GM19438 (cell line): ENCODE measurements around the gene COMMD4.
A peak's percentile ranks its signal among the peaks of the same experiment; 100 is the strongest.
"Not testable (repeated sequence)": the region's sequence is repeated elsewhere in the genome, so short reads cannot be mapped to it uniquely, and the experiment has no call there.

Source experiments
- ATAC-seq: cut with Tn5 transposase; IDR thresholded peaks from one replicate; pipeline ENCODE4 v1.9.1; 2021; ENCODE audit warnings: low read depth; ENCODE audit not compliant: unreplicated experiment

Gene COMMD4

DNA sequence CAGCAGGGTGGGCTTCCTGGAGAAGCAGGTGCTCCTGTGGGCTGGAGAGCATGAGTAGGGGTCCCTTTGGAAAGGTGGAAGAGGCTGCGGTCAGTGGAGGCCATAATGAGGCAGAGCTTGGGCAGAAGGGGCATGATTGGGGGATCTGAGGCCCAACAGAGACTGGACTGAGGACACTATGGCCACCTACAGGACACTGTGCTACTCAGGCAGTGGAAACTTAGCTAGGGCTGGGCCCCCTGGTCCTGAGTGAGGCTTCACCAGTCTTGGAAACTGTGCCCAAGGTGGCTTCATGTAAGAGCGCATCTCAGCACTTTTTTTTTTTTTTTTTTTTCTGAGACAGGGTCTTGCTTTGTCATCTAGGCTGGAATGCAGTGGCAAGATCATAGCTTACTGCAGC is 6.3 kb upstream of the COMMD4 start:
- no peak for ATAC-seq

DNA sequence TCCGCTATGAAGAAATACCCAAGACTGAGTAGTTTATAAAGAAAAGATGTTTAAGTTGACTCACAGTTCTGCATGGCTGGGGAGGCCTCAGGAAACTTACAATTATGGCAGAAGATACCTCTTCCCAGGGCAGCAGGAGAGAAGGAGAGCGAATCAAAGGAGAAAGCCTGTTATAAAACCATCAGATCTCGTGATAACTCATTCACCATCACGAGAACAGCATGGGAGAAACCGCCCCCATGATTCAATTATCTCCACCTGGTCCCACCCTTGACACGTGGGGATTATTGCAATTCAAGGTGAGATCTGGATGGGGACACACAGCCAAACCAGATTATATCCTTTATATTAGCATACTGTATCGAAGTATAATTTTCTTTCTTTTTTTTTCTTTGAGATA is 3.8 kb upstream of the COMMD4 start:
- not testable (repeated sequence) for ATAC-seq

- not testable (repeated sequence) for ATAC-seq
Observed at GRCh38 chr15:75333654-75334419, 2.0 kb upstream of the COMMD4 start.

DNA sequence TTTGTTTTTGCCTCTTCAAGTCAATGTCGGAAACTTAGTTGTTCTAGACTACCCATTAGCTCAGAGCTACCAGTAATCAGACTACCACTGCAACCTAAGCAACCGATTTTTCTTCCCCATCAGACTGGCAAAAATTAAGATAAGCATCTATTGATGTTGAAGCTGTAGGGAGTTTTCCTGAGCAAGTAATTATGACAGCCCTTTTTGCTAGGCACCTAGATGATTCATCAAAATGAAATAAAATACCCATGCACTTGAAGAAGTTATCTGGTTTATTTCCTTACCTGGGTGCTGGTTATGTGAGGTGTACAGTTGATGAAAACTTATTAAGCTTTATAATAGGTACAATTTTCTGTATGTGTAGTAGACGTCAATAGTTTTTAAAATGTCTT is 554 bp upstream of the COMMD4 start:
- ATAC-seq = no peak

- no peak for ATAC-seq
Observed at GRCh38 chr15:75338661-75339240, 2.9 kb downstream of the COMMD4 start.

DNA sequence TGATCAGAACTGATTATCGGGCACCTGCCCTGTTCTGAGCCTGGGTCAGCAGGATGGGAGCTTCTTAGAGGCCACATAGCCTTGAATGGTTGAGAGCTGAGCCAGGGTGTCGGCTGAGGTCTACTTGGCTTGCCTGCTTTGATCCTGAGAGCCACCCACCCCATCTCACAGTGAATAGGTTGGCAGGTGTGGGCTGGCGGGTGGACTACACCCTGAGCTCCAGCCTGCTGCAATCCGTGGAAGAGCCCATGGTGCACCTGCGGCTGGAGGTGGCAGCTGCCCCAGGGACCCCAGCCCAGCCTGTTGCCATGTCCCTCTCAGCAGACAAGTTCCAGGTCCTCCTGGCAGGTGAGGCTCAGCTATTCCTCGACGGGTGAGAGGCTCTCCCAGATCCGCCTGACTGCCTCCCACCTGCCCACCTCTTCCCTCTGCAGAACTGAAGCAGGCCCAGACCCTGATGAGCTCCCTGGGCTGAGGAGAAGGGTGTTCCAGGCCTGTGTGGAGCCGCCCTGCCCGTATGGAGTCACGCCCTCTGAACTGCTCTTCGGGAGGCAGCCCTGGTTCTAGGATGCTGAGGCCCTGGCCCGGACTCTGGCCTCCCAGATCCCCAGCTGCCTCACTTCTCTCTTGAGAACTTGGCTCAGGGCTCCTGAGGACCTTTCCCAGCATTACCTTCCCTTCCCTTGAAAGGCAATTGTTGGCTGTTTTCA is 3.8 kb downstream of the COMMD4 start:
- ATAC-seq = no peak

- ATAC-seq = no peak
Observed at GRCh38 chr15:75342221-75342620, 6.4 kb downstream of the COMMD4 start.

DNA sequence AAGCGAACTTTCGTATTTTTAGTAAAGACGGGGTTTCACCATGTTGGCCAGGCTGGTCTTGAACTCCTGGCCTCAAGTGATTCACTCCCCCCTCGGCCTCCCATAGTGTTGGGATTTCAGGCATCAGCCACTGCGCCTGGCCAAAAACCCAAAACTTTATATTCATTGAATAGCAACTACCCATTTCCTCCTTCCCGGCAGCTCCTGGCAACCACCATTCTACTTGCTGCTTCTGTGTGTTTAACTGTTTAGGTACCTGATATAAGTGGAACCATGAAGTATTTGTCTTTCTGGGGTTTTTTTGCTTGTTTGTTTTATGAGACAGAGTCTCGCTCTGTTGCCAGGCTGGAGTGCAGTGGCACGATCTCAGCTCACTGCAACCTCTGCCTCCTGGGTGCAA is 8.1 kb downstream of the COMMD4 start:
- ATAC-seq = not testable (repeated sequence)

GRCh38 chr15:75346796-75347221 is 10.9 kb downstream of the COMMD4 start, which contains the start of gene NEIL1:
NEIL1 (plus strand) TSS chr15:75347039; CDS start chr15:75348906, 1,867 bp downstream.
- peak; percentile 19 for ATAC-seq

DNA sequence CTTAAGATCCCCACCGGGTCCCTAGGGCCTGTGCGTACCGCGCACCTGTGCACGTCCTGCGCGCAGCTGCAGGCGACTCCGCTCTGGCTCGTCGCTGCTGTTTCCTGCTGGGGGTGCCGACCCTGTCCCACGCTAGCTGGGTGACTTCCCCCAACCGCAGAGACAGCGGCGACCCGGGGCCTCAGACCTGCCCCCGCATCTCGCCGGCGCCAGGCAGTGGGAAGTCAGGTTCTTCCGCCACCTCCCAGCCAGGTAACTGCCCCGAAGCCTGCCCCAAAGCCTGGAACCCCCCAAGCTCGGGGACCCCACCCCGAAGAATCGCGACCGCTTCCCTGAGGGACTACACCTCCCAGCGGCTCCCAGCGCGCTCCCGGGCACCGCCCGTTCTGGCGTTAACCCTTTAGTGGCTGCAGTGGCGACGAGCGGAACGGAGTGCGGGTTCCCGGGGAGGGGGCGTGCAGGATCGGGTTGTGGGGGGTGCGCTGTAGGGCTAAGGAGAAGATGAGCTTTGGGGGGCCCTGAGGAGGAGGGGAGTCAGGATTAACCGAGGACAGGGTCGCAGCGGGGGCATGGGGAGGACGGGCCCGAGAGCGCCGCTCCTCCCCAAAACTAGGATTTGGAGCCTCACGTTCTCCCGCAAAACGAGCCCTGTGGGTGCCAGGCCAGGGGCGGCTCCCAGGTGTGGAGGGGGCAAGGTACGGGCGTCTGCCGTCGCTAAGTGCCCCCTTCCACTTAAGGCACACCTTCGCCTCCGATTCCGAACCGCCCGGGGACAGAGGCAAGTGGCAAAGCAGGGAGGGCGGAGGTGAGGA is 11.6 kb downstream of the COMMD4 start:
- ATAC-seq = peak; percentile 79

- no peak for ATAC-seq
Observed at GRCh38 chr15:75348034-75348561, 12.2 kb downstream of the COMMD4 start.

DNA sequence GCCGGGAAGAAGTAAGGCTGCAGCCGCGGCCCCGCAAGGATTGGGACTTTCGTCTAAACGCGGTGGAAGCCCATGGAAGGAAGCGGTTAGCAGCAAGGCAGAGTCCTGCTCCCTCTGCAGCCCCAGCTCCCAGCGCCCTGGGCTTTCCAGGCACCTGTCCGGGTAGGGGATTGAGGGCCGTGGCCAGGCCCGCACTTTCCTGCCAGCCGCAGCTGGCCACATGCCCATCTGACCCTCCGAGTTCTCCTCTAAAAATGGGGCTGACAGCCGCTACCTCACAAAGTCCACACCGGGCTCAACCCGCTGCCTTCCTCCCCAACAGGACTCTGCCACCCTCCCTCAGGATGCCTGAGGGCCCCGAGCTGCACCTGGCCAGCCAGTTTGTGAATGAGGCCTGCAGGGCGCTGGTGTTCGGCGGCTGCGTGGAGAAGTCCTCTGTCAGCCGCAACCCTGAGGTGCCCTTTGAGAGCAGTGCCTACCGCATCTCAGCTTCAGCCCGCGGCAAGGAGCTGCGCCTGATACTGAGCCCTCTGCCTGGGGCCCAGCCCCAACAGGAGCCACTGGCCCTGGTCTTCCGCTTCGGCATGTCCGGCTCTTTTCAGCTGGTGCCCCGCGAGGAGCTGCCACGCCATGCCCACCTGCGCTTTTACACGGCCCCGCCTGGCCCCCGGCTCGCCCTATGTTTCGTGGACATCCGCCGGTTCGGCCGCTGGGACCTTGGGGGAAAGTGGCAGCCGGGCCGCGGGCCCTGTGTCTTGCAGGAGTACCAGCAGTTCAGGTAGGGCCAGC is 12.9 kb downstream of the COMMD4 start:
- no peak for ATAC-seq

DNA sequence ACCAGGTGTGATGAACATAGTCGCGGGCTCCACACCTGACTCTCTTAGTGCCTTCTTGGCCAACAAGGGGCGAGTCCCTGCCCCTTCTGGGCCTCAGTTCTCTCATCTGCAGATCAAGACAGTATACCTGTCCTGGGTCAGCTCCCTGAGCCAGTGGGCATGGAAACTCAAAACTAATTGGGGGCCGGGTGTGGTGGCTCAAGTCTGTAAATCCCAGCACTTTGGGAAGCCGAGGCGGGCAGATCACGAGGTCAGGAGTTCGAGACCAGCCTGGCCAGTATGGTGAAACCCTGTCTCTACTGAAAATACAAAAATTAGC is 13.4 kb downstream of the COMMD4 start:
- not testable (repeated sequence) for ATAC-seq

- ATAC-seq = no peak
Observed at GRCh38 chr15:75349851-75350588, 14.2 kb downstream of the COMMD4 start.

GRCh38 chr15:75350601-75351361 is 14.9 kb downstream of the COMMD4 start:
- ATAC-seq = no peak

- no peak for ATAC-seq
Observed at GRCh38 chr15:75352186-75353080, 16.6 kb downstream of the COMMD4 start.

- no peak for ATAC-seq
Observed at GRCh38 chr15:75353604-75354003, 17.7 kb downstream of the COMMD4 start.
